Esophagus muscularis mucosa (tissue), 4 donors: ENCODE results near the gene POMT2. TPM values are rescaled to one million over a fixed set of nuclear protein-coding genes. Genes with fewer than 3 reads are reported as not detected.

Experiments used
- DNase-seq: peaks from one replicate; pipeline ENCODE4 v3.0.0-alpha.2; 2017; ENCODE audit errors: extremely low spot score
- H3K27ac ChIP-seq, 4 donors: fragments of 200-600 bp; sonication (generic); replicated peaks in 1 of 4; 1 replicate in 3 of 4; 2 replicates in 1 of 4; pipeline ENCODE4 v1.5.1; 2016 to 2019; ENCODE audit warnings: mild to moderate bottlenecking in 1 of 4
- H3K27me3 ChIP-seq, 4 donors: fragments of 200-600 bp; sonication (generic); one replicate each; pipeline versions ENCODE4 v1.5.1 to v1.6.0; 2016 to 2019
- H3K36me3 ChIP-seq, 4 donors: fragments of 200-600 bp; sonication (generic); one replicate each; pipeline ENCODE4 v1.5.1; 2016 to 2019
- H3K4me1 ChIP-seq, 4 donors: fragments of 200-600 bp; sonication (generic); one replicate each; pipeline ENCODE4 v1.5.1; 2016 to 2019
- H3K4me3 ChIP-seq, 4 donors: fragments of 200-600 bp; sonication (generic); 1 replicate in 2 of 4; 2 replicates in 2 of 4; pipeline ENCODE4 v1.5.1; 2016 to 2019; ENCODE audit warnings: mild to moderate bottlenecking in 4 of 4, moderate library complexity in 1 of 4
- H3K9me3 ChIP-seq, 4 donors: fragments of 200-600 bp; sonication (generic); 1 replicate in 3 of 4; 2 replicates in 1 of 4; pipeline ENCODE4 v1.5.1; 2016 to 2019
- CTCF ChIP-seq, 3 experiments: fragments of 200-600 bp in 2 of 3; fragments of 450-650 bp in 1 of 3; sonication (generic) in 2 of 3; IDR thresholded peaks; one replicate each; pipeline ENCODE4 v1.5.1; 2017 to 2019; ENCODE audit warnings: antibody characterized with exemption in 3 of 3, mild to moderate bottlenecking in 2 of 3, moderate library complexity in 1 of 3
- EP300 ChIP-seq: sonication (generic); formaldehyde crosslinking; IDR thresholded peaks from one replicate; pipeline ENCODE4 v1.6.1; 2017; ENCODE audit warnings: antibody characterized with exemption
- POLR2A ChIP-seq: fragments of 450-650 bp; IDR thresholded peaks from one replicate; pipeline ENCODE4 v1.6.1; 2017; ENCODE audit warnings: antibody characterized with exemption, moderate library complexity, mild to moderate bottlenecking, low read depth
- POLR2AphosphoS5 ChIP-seq, 2 donors: sonication (generic); formaldehyde crosslinking; IDR thresholded peaks; one replicate each; pipeline ENCODE4 v1.6.1; 2017; ENCODE audit warnings: antibody characterized with exemption in 2 of 2
- WGBS: methylation state at CpG from one replicate; pipeline ENCODE4 v1.1.5; 2018; 5-methylcytosine and 5-hydroxymethylcytosine counted together
- intact Hi-C: fragments of 100-400 bp; cut with DNase I; formaldehyde crosslinking; loops from one replicate; pipeline ENCODE4 v1.15.1; 2023
- total RNA-seq, 4 donors: library from RNA; depleted of rRNA; stranded (reverse); fragments of >200 nt; gene quantifications; one replicate each; pipeline versions ENCODE4 v1.1.0 to v1.2.1, GENCODE V29; 2016

The POMT2 gene
- total RNA-seq, 4 donors from 2014 or later, result 13.3 to 29.2 (median 14.5) TPM

DNA sequence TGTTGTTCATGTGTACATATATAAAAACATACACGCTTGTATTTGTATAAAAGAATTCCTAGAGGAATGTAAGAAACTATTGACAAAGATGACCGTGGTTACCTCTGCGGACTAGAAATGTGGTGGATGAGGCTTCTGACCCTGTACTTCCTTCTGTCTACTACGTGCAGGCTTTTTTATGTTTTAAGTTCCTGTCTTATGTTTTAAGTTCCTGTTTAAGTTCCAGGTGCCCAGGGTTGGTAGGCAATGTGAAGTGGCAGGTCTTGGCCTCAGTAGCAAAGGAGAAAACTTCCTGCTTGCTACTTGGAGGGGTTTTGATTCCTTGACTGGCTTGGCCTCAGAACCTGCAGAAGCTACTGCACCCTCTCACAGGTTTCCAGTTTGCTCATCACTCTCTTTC lies 11.6 kb downstream of the POMT2 start:
- Histone ChIP-seq H3K4me1 (peaks cover 9 to 35% (median 26%) of the 10 kb centered on the region in 4 donors), H3K9me3 (no peaks in the 10 kb centered on the region), H3K36me3 (peaks cover 0 to 27% (median 20%) of the 10 kb centered on the region in 4 donors), H3K27ac (no peak overlapping the region), H3K4me3 (no peak overlapping the region), H3K27me3 (no peaks in the 10 kb centered on the region)
- DNase-seq, result no peak
- no peak for TF ChIP-seq EP300
- no peak for TF ChIP-seq POLR2A
- no peak for TF ChIP-seq CTCF (IDR thresholded peaks at IDR 0.05)
- TF ChIP-seq POLR2AphosphoS5 (IDR thresholded peaks at IDR 0.05), result no peak
- intact Hi-C loops, result no loop called here
- WGBS, result 69% methylated on average over 4 of the region's 4 CpGs

DNA sequence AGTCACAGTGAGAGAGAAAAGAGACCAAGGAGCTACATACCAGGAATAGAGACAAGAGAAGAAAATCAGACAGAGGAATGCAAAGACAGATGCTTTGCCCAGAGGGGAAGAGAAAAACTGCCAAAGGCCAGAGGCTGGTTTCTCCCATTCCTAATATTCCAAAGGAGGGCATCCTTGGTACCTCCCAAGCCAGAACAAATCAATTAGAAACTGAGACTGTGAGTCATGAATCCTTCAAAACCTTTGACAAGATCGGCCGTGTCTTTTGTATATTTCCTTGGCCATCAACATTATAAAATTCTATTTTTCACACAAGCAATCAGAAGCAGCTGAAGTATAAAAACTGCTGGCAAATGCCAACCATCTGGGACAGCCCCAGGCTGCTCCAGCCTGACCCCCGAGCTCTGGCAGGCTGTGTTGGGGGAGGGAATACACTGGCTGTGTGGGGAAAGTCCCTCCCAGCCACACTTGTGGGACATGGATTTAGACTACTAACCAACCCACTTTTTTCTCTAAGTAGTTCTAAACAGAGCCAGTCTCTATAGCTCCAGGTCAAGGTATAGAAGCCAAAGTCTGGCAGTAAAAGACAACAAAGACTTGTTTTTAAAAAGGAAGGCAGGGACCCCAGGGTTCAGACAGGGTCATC lies 13.7 kb downstream of the POMT2 start:
- H3K4me3 ChIP-seq, result no peak overlapping the region
- TF ChIP-seq CTCF (IDR thresholded peaks at IDR 0.05), result no peak
- no peak for TF ChIP-seq POLR2A
- no peak for TF ChIP-seq POLR2AphosphoS5 (IDR thresholded peaks at IDR 0.05)
- TF ChIP-seq EP300, result no peak
- H3K36me3 ChIP-seq, result peaks cover 7 to 47% (median 38%) of the 10 kb centered on the region in 4 donors
- no peaks in the 10 kb centered on the region for H3K9me3 ChIP-seq
- H3K27me3 ChIP-seq, result no peaks in the 10 kb centered on the region
- H3K27ac ChIP-seq, result peak overlapping the region; percentile 8 to 62 (median 26)
- WGBS, result 31% methylated on average over 3 of the region's 3 CpGs
- intact Hi-C loops, result no loop called here
- peaks cover 3 to 31% (median 19%) of the 10 kb centered on the region in 4 donors for H3K4me1 ChIP-seq
- no peak for DNase-seq

DNA sequence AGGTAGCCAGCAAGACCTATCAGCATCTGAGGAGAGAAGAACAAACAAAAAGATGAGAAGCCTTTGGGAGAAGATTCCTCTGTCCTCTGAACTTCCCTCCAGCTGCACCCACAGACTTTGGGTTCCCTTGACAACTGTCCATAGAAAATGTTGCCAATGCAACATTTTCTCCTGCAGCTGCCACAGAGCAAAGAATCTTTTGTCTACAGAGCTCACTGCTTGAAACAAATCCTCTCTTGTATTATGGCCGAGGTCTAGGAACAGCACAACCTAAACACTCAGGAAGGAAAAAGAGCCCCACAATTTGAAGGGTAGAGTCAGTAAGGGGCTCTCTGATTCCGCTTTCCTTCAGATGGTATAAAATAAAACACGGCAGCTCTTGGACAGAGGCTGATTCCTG lies 14.3 kb downstream of the POMT2 start:
- no peak for TF ChIP-seq CTCF (IDR thresholded peaks at IDR 0.05)
- no peak for TF ChIP-seq POLR2AphosphoS5 (IDR thresholded peaks at IDR 0.05)
- TF ChIP-seq POLR2A, result no peak
- Histone ChIP-seq H3K9me3 (no peaks in the 10 kb centered on the region), H3K4me1 (peaks cover 3 to 32% (median 20%) of the 10 kb centered on the region in 4 donors), H3K4me3 (no peak overlapping the region), H3K27me3 (no peaks in the 10 kb centered on the region), H3K27ac (peak overlapping the region; percentile 12 to 62 (median 30)), H3K36me3 (peaks cover 7 to 50% (median 39%) of the 10 kb centered on the region in 4 donors)
- 52% methylated on average over 3 of the region's 3 CpGs for WGBS
- intact Hi-C loops, result no loop called here
- DNase-seq, result no peak

GRCh38 chr14:77305696-77306095 lies 15.0 kb downstream of the POMT2 start:
- peaks cover 7 to 48% (median 41%) of the 10 kb centered on the region in 4 donors for H3K36me3 ChIP-seq
- H3K27me3 ChIP-seq, result no peaks in the 10 kb centered on the region
- no peak for DNase-seq
- peaks cover 3 to 37% (median 22%) of the 10 kb centered on the region in 4 donors for H3K4me1 ChIP-seq
- no peak overlapping the region for H3K4me3 ChIP-seq
- 86% methylated on average over 4 of the region's 4 CpGs for WGBS
- intact Hi-C loops, result no loop called here
- H3K27ac ChIP-seq, result peak overlapping the region in 1 of 4 donors; percentile 26
- H3K9me3 ChIP-seq, result no peaks in the 10 kb centered on the region
- TF ChIP-seq POLR2AphosphoS5 (IDR thresholded peaks at IDR 0.05) (no peak), CTCF (IDR thresholded peaks at IDR 0.05) (no peak), EP300 (no peak), POLR2A (no peak)
